Activated CD4-positive, alpha-beta T cell treated with anti-CD3 and anti-CD28 coated beads, Interleukin-2, amount 10 ng/mL, durations not matched to agents 24 days and 14 days (primary cell): ENCODE data around the gene JADE3. TPM values are rescaled to one million over a fixed set of nuclear protein-coding genes. Genes with fewer than 3 reads are reported as not detected.

Experiments
- DNase-seq: peaks from one replicate; pipeline ENCODE4 v3.0.0; 2022
- H3K27ac Mint-ChIP-seq: one replicate; pipeline ENCODE4 v1.8.0; 2022; ENCODE audit warnings: mild to moderate bottlenecking, mixed read lengths
- H3K27me3 Mint-ChIP-seq: one replicate; pipeline ENCODE4 v1.8.0; 2022; ENCODE audit warnings: mixed read lengths
- H3K36me3 Mint-ChIP-seq: one replicate; pipeline ENCODE4 v1.8.0; 2022; ENCODE audit warnings: low read depth, mild to moderate bottlenecking, mixed read lengths
- H3K4me1 Mint-ChIP-seq: one replicate; pipeline ENCODE4 v1.8.0; 2021; ENCODE audit warnings: mixed read lengths
- H3K4me3 Mint-ChIP-seq: one replicate; pipeline ENCODE4 v1.8.0; 2022; ENCODE audit warnings: mild to moderate bottlenecking, moderate library complexity, mixed read lengths
- H3K9me3 Mint-ChIP-seq: one replicate; pipeline ENCODE4 v1.8.0; 2021; ENCODE audit warnings: mixed read lengths
- intact Hi-C: fragments of 100-400 bp; cut with micrococcal nuclease; formaldehyde crosslinking; loops from one replicate; pipeline ENCODE4 v1.15.1; 2023
- total RNA-seq: library from RNA; stranded (reverse); gene quantifications from 2 replicates; pipeline ENCODE4 v1.2.3, GENCODE V29; 2022

The JADE3 gene
- total RNA-seq, 1 donor from 2014 or later = 1.5 TPM

DNA sequence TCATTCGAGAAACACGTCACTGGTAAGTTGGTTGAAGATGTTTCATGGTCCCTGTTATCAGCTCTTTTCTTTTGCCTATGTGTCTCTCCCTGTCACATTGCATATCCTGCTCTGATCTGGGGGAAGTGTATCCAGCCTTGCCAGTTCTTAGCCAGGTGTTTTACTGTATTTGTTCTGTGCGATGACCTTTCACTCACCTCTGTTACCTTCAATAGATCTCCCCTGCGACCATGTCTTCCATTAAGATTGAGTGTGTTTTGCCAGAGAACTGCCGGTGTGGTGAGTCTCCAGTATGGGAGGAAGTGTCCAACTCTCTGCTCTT is 168.7 kb downstream of the JADE3 start:
- intact Hi-C loops = no loop called here
- no peak overlapping the region for H3K27ac Mint-ChIP-seq
- no peaks in the 10 kb centered on the region for H3K27me3 Mint-ChIP-seq
- no peak overlapping the region for H3K4me3 Mint-ChIP-seq
- H3K9me3 Mint-ChIP-seq = no peaks in the 10 kb centered on the region
- H3K36me3 Mint-ChIP-seq = no peaks in the 10 kb centered on the region
- DNase-seq = no peak
- no peaks in the 10 kb centered on the region for H3K4me1 Mint-ChIP-seq

DNA sequence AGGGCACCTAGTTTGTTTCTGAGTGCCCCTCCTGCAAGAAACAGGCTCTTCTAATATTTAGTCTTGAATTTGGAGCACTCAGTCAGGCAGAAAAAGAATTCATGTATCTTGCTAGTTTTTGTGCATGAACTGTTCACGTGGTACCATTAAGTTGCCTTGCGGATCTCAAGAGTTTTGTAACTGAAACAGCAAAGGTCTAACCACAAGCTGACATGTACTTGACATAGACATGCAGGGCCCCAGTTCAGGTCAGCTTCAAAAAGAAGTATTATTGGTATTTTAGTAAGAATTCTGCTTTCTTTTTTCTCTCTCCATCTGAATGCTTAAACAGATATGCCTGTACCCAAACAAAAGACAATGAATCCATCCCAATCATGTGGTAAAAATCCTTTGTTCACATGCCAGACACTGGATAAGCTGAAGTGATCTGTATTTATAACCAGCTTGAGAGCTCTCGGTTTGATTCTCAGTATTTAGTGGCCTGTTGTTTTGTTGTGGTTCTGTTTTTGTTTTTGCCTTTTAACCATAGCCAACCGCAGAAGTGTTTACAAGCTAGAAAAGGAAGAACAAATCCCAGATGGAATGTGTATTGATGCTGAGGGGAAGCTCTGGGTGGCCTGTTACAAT is 179.0 kb downstream of the JADE3 start:
- no peak for DNase-seq
- intact Hi-C loops = no loop called here
- Mint-ChIP-seq H3K4me3 (no peak overlapping the region), H3K4me1 (peaks cover 2% of the 10 kb centered on the region), H3K27me3 (no peaks in the 10 kb centered on the region), H3K36me3 (no peaks in the 10 kb centered on the region), H3K9me3 (no peaks in the 10 kb centered on the region), H3K27ac (no peak overlapping the region)

DNA sequence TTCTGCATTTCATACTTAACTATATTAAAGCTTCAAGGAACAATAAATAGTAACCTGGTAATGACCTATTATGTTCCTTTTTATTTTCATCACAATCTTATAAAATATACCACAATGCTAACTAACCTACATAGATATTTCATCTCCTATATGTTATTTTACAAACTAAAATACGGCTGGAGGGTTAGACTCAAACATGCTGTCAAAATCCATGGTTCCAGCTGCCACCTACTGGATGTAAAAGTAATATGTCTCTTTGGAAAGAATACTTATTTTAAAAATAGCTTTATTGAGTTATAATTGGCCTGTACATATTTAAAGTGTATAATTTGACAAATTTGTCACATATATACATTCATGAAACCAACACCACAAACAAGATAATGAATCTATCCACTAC is 181.0 kb downstream of the JADE3 start:
- Mint-ChIP-seq H3K36me3 (no peaks in the 10 kb centered on the region), H3K9me3 (no peaks in the 10 kb centered on the region), H3K4me1 (peaks cover 2% of the 10 kb centered on the region), H3K27me3 (no peaks in the 10 kb centered on the region), H3K4me3 (no peak overlapping the region), H3K27ac (no peak overlapping the region)
- intact Hi-C loops = loop anchor here (2.0 kb wide), 1 partner anchor 190 kb away; no protein-coding TSS in a partner anchor
- DNase-seq = no peak

DNA sequence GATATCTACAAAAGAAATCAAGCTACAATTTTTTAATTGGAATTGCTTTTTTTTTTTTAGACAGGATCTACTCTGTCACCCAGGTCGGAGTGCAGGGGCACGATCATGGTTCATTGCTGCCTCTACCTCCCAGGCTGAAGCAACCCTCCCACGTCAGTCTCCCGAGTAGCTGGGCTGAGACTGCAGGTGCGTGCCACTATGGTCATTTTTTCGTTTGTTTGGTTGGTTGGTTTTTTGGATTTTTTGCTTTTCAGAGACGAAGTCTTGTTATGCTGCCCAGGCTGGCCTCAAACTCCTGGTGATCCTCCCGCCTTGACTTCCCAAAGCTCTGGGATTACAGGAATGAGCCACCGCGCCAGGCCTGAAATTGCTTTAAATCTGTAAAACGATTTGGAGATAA is 181.6 kb downstream of the JADE3 start:
- Mint-ChIP-seq H3K36me3 (no peaks in the 10 kb centered on the region), H3K9me3 (no peaks in the 10 kb centered on the region), H3K27ac (no peak overlapping the region), H3K4me3 (no peak overlapping the region), H3K27me3 (no peaks in the 10 kb centered on the region), H3K4me1 (peaks cover 2% of the 10 kb centered on the region)
- intact Hi-C loops = loop anchor here (2.0 kb wide), 1 partner anchor 191 kb away; no protein-coding TSS in a partner anchor
- DNase-seq = no peak

DNA sequence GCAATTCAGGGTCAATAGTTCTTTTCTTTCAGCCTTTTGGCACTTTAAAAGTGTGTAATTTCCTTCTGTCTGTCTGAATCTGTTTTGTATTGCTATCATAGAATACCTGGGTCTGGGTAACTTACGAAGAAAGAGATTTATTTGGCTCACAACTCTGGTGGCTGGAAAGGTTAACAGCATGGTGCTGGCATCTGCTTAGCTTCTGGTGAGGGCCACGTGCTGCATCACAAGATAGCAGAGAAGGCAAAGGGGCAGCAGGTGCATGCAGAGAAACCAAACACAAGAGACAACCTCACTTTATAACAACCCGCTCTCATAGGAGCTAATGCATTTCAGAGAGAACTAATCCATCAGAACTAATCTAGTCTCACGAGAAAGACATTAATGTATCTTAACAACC is 184.8 kb downstream of the JADE3 start:
- intact Hi-C loops = no loop called here

DNA sequence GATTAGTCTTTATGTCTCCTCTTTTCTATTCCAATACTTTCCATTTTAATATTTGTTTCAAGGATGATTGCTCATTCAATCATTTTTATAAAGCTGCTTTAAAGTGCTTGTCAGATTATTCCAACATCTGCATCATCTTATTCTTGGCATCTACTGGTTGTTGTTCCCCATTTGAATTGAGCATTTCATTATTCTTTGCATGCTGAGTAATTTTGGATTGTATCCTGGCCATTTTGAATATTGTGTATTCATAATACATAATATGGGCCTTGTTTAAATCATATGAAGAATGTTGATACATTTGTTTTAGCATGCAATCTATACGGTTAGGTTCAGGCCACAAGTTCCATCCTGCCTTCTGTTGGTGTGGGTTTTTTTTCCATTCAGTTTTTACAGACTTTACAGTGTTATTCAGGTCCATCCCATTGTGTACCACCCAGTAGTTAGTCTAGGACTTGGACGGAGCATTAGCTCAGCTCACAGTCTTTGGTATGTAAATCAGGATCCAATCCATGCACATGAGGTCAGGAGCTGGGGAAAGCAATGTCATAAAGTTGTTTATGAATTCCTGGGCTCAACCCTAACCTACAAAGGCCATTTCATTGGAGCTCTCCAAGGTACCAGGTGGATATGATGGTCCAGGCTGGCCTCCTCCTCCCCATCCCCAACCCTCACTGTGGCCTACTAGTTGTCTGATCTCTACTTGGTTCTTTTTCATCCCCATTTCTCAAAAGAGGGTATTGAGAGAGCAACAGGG is 186.3 kb downstream of the JADE3 start:
- H3K36me3 Mint-ChIP-seq = no peaks in the 10 kb centered on the region
- H3K4me3 Mint-ChIP-seq = no peak overlapping the region
- no peaks in the 10 kb centered on the region for H3K9me3 Mint-ChIP-seq
- H3K27ac Mint-ChIP-seq = no peak overlapping the region
- no peaks in the 10 kb centered on the region for H3K4me1 Mint-ChIP-seq
- H3K27me3 Mint-ChIP-seq = no peaks in the 10 kb centered on the region
- intact Hi-C loops = no loop called here
- no peak for DNase-seq

More for the DNA sequence above, 184.8 kb downstream of the JADE3 start:
- no peaks in the 10 kb centered on the region for H3K9me3 Mint-ChIP-seq
- no peaks in the 10 kb centered on the region for H3K27me3 Mint-ChIP-seq
- no peak overlapping the region for H3K27ac Mint-ChIP-seq
- no peak overlapping the region for H3K4me3 Mint-ChIP-seq
- H3K4me1 Mint-ChIP-seq = no peaks in the 10 kb centered on the region
- DNase-seq = no peak
- H3K36me3 Mint-ChIP-seq = no peaks in the 10 kb centered on the region

DNA sequence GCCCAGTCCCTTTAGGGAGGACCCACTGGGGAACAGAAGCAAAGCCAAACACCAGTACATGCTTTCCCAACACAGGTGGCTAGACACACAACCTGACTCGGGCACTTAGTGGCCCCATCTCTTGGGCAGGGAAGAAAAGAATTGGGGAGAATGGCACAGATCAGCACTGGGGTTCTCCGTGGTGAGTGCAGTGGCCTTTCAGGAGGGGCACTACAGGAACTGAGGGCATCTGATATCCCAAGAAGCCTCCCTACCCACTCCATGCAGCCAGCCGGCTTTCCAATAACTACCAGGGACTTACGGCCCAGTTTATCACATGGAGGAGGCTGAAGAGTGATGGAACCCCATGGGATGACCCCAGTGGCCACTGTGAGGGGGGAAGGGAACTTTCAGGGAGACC is 189.0 kb downstream of the JADE3 start:
- Mint-ChIP-seq H3K27ac (no peak overlapping the region), H3K9me3 (no peaks in the 10 kb centered on the region), H3K4me3 (no peak overlapping the region), H3K27me3 (no peaks in the 10 kb centered on the region), H3K36me3 (no peaks in the 10 kb centered on the region), H3K4me1 (no peaks in the 10 kb centered on the region)
- DNase-seq = no peak
- intact Hi-C loops = no loop called here

Other genes with a start within 250 kb of the JADE3 start
- 37.7 and 43.8 TPM in 2 replicates for gene SLC9A7, start 153.3 kb upstream of the JADE3 start, total RNA-seq
- 6.3 and 7.6 TPM in 2 replicates for gene RP2, start 75.4 kb upstream of the JADE3 start, total RNA-seq
- gene RGN, start 166.0 kb downstream of the JADE3 start, total RNA-seq = not detected in 2 replicates
- gene NDUFB11, start 232.3 kb downstream of the JADE3 start, total RNA-seq = 86.8 and 89.5 TPM in 2 replicates
- gene RBM10, start 232.8 kb downstream of the JADE3 start, total RNA-seq = 64.3 and 64.6 TPM in 2 replicates